HG02938 (cell line): Measurements from ENCODE around the gene RGPD4.
"Not testable (repeated sequence)": the region's sequence is repeated elsewhere in the genome, so short reads cannot be mapped to it uniquely, and the experiment has no call there.

Source experiments
- ATAC-seq: cut with Tn5 transposase; IDR thresholded peaks from one replicate; pipeline ENCODE4 v1.9.1; 2021; ENCODE audit warnings: mild to moderate bottlenecking, moderate library complexity; ENCODE audit not compliant: unreplicated experiment

RGPD4 gene

GRCh38 chr2:107826749-107827148 lies at the start of gene RGPD4:
Gene RGPD4 (plus strand): TSS chr2:107826892. CDS start chr2:107827014, 122 bp downstream.
- not testable (repeated sequence) for ATAC-seq

GRCh38 chr2:107777974-107778373 lies 48.7 kb upstream of the RGPD4 start:
- ATAC-seq = no peak

GRCh38 chr2:107785756-107786155 lies 40.9 kb upstream of the RGPD4 start:
- ATAC-seq = no peak

- ATAC-seq = no peak
Observed at GRCh38 chr2:107790837-107791236, 35.9 kb upstream of the RGPD4 start.

GRCh38 chr2:107801498-107801897 lies 25.2 kb upstream of the RGPD4 start:
- ATAC-seq = no peak

- ATAC-seq = no peak
Observed at GRCh38 chr2:107804608-107805498, 21.8 kb upstream of the RGPD4 start.

GRCh38 chr2:107806901-107807300 lies 19.8 kb upstream of the RGPD4 start:
- no peak for ATAC-seq

GRCh38 chr2:107807988-107808387 lies 18.7 kb upstream of the RGPD4 start:
- ATAC-seq = no peak

- no peak for ATAC-seq
Observed at GRCh38 chr2:107808959-107809358, 17.7 kb upstream of the RGPD4 start.

GRCh38 chr2:107809835-107810234 lies 16.9 kb upstream of the RGPD4 start:
- ATAC-seq = no peak

- ATAC-seq = no peak
Observed at GRCh38 chr2:107810734-107811133, 16.0 kb upstream of the RGPD4 start.

GRCh38 chr2:107811411-107811810 lies 15.3 kb upstream of the RGPD4 start:
- no peak for ATAC-seq

- no peak for ATAC-seq
Observed at GRCh38 chr2:107812006-107812405, 14.7 kb upstream of the RGPD4 start.

- no peak for ATAC-seq
Observed at GRCh38 chr2:107817378-107817777, 9.3 kb upstream of the RGPD4 start.

GRCh38 chr2:107822302-107822701 lies 4.4 kb upstream of the RGPD4 start:
- ATAC-seq = no peak

GRCh38 chr2:107824451-107825205 lies 2.1 kb upstream of the RGPD4 start:
- ATAC-seq = no peak

- ATAC-seq = no peak
Observed at GRCh38 chr2:107825206-107825563, 1.5 kb upstream of the RGPD4 start.

GRCh38 chr2:107829514-107829913 lies 2.8 kb downstream of the RGPD4 start:
- not testable (repeated sequence) for ATAC-seq

- ATAC-seq = not testable (repeated sequence)
Observed at GRCh38 chr2:107833152-107833551, 6.5 kb downstream of the RGPD4 start.

- not testable (repeated sequence) for ATAC-seq
Observed at GRCh38 chr2:107833618-107834017, 6.9 kb downstream of the RGPD4 start.

- ATAC-seq = not testable (repeated sequence)
Observed at GRCh38 chr2:107916121-107916520, 89.4 kb downstream of the RGPD4 start.
